ENCODE measurements around the gene MYO1D.
A peak's percentile ranks its signal among the peaks of the same experiment; 100 is the strongest.

DNA sequence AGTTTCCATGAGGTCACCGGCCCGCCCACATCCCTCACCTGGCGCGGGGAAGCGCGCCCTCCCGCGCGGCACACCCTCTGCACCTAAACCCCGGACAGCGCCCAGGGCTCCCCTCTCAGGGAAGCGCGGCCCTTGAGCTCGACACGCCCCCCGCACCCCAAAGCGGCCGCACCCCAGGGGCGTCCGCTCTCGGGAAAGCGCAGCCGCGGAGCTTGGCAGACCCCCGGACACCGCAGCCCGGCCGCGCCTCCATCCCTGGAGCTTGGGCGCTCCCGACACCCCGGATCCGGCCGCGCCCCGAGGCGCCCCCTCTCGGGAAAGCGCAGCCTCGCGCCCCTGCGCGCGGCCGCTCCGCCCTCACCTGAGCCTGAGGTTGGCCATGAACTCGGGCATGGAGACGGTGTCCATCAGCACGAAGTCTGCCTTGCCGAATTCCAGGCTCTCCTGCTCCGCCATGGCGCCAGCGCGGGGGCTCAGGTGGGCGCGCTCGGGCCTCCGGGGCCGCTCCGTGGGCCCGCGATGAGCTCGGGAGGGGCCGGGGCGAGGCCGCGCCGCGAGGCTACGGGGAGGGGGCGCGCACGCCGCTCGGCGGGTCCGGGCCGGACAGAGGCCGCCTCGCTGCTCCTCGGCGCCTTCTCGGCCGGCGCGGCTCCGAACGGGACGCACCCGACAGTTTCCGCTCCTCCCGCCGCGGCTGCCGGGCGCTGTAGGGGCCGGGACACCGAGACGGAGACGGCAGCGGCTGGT lies at the start of gene MYO1D:
- TF ChIP-seq, protein P1, sequence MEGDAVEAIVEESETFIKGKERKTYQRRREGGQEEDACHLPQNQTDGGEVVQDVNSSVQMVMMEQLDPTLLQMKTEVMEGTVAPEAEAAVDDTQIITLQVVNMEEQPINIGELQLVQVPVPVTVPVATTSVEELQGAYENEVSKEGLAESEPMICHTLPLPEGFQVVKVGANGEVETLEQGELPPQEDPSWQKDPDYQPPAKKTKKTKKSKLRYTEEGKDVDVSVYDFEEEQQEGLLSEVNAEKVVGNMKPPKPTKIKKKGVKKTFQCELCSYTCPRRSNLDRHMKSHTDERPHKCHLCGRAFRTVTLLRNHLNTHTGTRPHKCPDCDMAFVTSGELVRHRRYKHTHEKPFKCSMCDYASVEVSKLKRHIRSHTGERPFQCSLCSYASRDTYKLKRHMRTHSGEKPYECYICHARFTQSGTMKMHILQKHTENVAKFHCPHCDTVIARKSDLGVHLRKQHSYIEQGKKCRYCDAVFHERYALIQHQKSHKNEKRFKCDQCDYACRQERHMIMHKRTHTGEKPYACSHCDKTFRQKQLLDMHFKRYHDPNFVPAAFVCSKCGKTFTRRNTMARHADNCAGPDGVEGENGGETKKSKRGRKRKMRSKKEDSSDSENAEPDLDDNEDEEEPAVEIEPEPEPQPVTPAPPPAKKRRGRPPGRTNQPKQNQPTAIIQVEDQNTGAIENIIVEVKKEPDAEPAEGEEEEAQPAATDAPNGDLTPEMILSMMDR (IDR thresholded peaks at IDR 0.05): peak in 8 of 12 donors; percentile 10 to 56 (median 45)
- peak in 1 of 2 donors; percentile 79 for TF ChIP-seq POLR2A (IDR thresholded peaks at IDR 0.05)
